Measurements from ENCODE around the gene ZMYM3.

DNA sequence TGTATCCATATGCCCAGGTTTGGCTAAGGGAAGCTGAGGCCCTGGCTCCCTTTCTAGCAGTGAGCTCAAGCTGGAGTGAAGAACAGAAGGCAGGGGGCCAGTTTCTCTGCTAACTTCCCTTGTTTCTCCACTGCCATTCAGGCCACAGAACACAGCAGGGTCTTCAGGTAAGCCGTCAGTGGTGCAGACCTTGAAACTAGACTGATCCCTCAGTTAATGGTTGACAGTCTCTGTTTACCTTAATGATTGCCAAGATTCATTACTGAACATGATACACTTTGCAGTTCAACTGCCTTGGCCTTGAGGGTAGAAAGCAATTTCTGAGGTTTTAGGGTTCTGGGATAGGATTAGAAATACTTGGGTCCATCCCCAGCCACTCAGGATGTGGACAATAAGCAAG, 39.8 kb downstream of the ZMYM3 start:
- no peak for TF ChIP-seq EZH2 (IDR thresholded peaks at IDR 0.05; ENCODE audit: low read length)
- TF ChIP-seq, protein P1, sequence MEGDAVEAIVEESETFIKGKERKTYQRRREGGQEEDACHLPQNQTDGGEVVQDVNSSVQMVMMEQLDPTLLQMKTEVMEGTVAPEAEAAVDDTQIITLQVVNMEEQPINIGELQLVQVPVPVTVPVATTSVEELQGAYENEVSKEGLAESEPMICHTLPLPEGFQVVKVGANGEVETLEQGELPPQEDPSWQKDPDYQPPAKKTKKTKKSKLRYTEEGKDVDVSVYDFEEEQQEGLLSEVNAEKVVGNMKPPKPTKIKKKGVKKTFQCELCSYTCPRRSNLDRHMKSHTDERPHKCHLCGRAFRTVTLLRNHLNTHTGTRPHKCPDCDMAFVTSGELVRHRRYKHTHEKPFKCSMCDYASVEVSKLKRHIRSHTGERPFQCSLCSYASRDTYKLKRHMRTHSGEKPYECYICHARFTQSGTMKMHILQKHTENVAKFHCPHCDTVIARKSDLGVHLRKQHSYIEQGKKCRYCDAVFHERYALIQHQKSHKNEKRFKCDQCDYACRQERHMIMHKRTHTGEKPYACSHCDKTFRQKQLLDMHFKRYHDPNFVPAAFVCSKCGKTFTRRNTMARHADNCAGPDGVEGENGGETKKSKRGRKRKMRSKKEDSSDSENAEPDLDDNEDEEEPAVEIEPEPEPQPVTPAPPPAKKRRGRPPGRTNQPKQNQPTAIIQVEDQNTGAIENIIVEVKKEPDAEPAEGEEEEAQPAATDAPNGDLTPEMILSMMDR (optimal IDR thresholded peaks at IDR 0.05 in 1 of 3, IDR thresholded peaks at IDR 0.05 in 1 of 3, conservative IDR thresholded peaks at IDR 0.05 in 1 of 3; ENCODE audit: extremely low read depth in 1 of 3, insufficient read depth in 2 of 3, low read length in 3 of 3): no peak
